HepG2 (cell line): ENCODE data around the gene ACTN3. TPM values are rescaled to one million over a fixed set of nuclear protein-coding genes. Genes with fewer than 3 reads are reported as not detected.

Experiments
- ARID5B ChIP-seq: IDR thresholded peaks from 2 replicates; pipeline ENCODE4 v1.4.0; 2020; ENCODE audit warnings: mild to moderate bottlenecking, missing genetic modification reagents
- FOXA1 ChIP-seq, 2 experiments: fragments of 450-650 bp in 1 of 2; sonication (generic) in 1 of 2; formaldehyde crosslinking in 1 of 2; IDR thresholded peaks; 2 replicates each; pipeline versions ENCODE4 v1.4.0 to v1.6.1; 2016 to 2020; ENCODE audit warnings: missing genetic modification reagents in 1 of 2
- HMGXB3 ChIP-seq: sonication (generic); formaldehyde crosslinking; IDR thresholded peaks from 2 replicates; pipeline ENCODE4 v1.4.0; 2020; ENCODE audit warnings: missing genetic modification reagents, borderline replicate concordance
- HNF1A ChIP-seq, 2 experiments: sonication (generic) in 1 of 2; formaldehyde crosslinking in 1 of 2; IDR thresholded peaks; 2 replicates each; pipeline versions ENCODE4 v1.4.0 to v1.6.1; 2016 to 2020; ENCODE audit warnings: borderline replicate concordance in 1 of 2, low read depth in 1 of 2, mild to moderate bottlenecking in 1 of 2, missing genetic modification reagents in 1 of 2
- LRRFIP1 ChIP-seq: sonication (generic); formaldehyde crosslinking; conservative IDR thresholded peaks from 2 replicates; pipeline ENCODE4 v1.4.0; 2020; ENCODE audit warnings: missing genetic modification reagents
- NR2C2 ChIP-seq: sonication (generic); formaldehyde crosslinking; IDR thresholded peaks from 2 replicates; pipeline ENCODE4 v1.4.0; 2020; ENCODE audit warnings: missing genetic modification reagents, mild to moderate bottlenecking, moderate library complexity, borderline replicate concordance
- PCBP2 ChIP-seq: fragments of 200-400 bp; formaldehyde crosslinking; optimal IDR thresholded peaks from 2 replicates; pipeline ENCODE3; 2018; ENCODE audit warnings: low read length, low read depth; ENCODE audit not compliant: poor library complexity, severe bottlenecking
- SNAPC2 ChIP-seq: sonication (generic); formaldehyde crosslinking; IDR thresholded peaks from 2 replicates; pipeline ENCODE4 v1.8.1; 2022; ENCODE audit warnings: mild to moderate bottlenecking, missing genetic modification reagents
- THAP11 ChIP-seq: IDR thresholded peaks from 2 replicates; pipeline ENCODE4 v1.6.1; 2016; ENCODE audit warnings: missing biosample characterization, missing genetic modification reagents
- ZNF337 ChIP-seq: sonication (generic); formaldehyde crosslinking; IDR thresholded peaks from 2 replicates; pipeline ENCODE4 v1.5.1; 2020; ENCODE audit warnings: missing genetic modification reagents, low read depth, mild to moderate bottlenecking, borderline replicate concordance
- ZNF670 ChIP-seq: sonication (generic); formaldehyde crosslinking; IDR thresholded peaks from 2 replicates; pipeline ENCODE4 v1.8.0; 2022; ENCODE audit warnings: mild to moderate bottlenecking, missing genetic modification reagents, borderline replicate concordance
- polyA plus RNA-seq, 8 experiments: library from polyadenylated mRNA; depleted of rRNA in 3 of 8; stranded (reverse) in 7 of 8; unstranded in 1 of 8; fragments of >200 nt; fragmentation: Illumina TruSeq in 4 of 8; extraction: Trizol in 4 of 8; gene quantifications; 2 replicates each; pipeline versions ENCODE4 v1.2.1 to v1.2.3, GENCODE V29; 2011 to 2016; ENCODE audit warnings: low read depth in 4 of 8, missing spikeins in 1 of 8, mixed read lengths in 1 of 8; ENCODE audit not compliant: insufficient read depth in 1 of 8
- total RNA-seq, 5 experiments: library from RNA; depleted of rRNA; stranded (reverse); fragments of >200 nt; fragmentation: Illumina TruSeq; extraction: Trizol; gene quantifications; 2 replicates each; pipeline ENCODE4 v1.2.3, GENCODE V29; 2016; ENCODE audit warnings: low read depth in 1 of 5

Gene ACTN3
- total and polyA plus RNA-seq, 2 of the 13 experiments (the other 11 are each of a cell fraction or from before 2014, with no cell fraction given): 0.04 to 0.09 TPM

GRCh38 chr11:66510271-66510989, 36.3 kb upstream of the ACTN3 start, which contains the start of gene BBS1 (continued):
- TF ChIP-seq NR2C2 (CRISPR knock-in tag) (peak; percentile 54; the same call in 1 of the 2 replicates), HMGXB3 (CRISPR knock-in tag) (peak; percentile 69; the same call in 1 of the 2 replicates), LRRFIP1 (CRISPR knock-in tag) (no peak), ZNF337 (CRISPR knock-in tag) (no peak), FOXA1 (IDR thresholded peaks at IDR 0.05) (no peak), FOXA1 (CRISPR knock-in tag; IDR thresholded peaks at IDR 0.05) (peak; percentile 38), HNF1A (IDR thresholded peaks at IDR 0.05; ENCODE audit: low read depth) (no peak), HNF1A (CRISPR knock-in tag; IDR thresholded peaks at IDR 0.05; ENCODE audit: borderline replicate concordance) (0 out of 2 replicates have a peak, but pooled peaks have one; percentile 20), ARID5B (peak; percentile 57; the same call in 1 of the 2 replicates), ZNF670 (CRISPR knock-in tag) (peak; percentile 39; the same call in 1 of the 2 replicates), THAP11 (peak; percentile 93), SNAPC2 (CRISPR knock-in tag) (no peak), PCBP2 (no peak)
